GM12874 (cell line): ENCODE measurements around the gene ACD.
A peak's percentile ranks its signal among the peaks of the same experiment; 100 is the strongest.

Experiments
- TF ChIP-seq, protein P1 (sequence below): IDR thresholded peaks from 2 replicates; pipeline ENCODE4 v1.5.1; 2011; ENCODE audit warnings: low read depth, mild to moderate bottlenecking, control low read depth, low read length, moderate library complexity; ENCODE audit not compliant: insufficient read depth

ACD gene

DNA sequence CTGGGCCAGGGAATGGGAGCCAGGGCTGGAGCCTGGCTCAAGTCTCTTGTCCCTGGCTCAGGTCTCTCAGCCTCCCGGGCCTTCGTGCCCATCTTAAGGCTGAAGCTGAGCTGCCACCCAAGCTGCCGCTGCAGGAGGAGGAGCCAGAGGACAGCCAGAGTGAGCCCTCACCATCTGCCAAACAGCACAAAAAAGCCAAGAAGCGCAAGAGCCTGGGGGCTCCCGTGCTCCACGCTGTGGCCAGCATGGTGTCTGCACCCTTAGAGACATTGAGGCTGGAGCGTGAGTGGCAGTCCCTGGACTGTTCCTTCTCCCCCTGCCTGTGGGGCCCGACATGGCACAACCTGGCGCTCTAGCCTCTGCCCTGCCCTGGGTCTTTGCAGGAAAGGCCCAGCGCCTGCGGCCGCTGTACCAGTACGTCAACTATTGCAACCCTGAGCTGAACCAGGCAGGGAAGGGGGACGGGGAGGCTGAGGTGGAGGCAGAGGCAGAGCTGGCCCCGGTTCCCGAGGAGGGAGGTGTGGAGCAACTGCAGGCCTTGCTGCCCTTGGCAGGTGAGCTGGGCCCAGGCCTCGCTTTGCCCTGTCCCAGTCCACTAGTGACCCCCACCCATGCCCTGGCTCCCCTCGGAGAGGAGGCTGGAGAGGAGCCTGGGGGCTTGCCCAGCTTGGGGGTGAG lies 7.9 kb upstream of the ACD start:
- TF ChIP-seq, protein P1, sequence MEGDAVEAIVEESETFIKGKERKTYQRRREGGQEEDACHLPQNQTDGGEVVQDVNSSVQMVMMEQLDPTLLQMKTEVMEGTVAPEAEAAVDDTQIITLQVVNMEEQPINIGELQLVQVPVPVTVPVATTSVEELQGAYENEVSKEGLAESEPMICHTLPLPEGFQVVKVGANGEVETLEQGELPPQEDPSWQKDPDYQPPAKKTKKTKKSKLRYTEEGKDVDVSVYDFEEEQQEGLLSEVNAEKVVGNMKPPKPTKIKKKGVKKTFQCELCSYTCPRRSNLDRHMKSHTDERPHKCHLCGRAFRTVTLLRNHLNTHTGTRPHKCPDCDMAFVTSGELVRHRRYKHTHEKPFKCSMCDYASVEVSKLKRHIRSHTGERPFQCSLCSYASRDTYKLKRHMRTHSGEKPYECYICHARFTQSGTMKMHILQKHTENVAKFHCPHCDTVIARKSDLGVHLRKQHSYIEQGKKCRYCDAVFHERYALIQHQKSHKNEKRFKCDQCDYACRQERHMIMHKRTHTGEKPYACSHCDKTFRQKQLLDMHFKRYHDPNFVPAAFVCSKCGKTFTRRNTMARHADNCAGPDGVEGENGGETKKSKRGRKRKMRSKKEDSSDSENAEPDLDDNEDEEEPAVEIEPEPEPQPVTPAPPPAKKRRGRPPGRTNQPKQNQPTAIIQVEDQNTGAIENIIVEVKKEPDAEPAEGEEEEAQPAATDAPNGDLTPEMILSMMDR = peak; percentile 91

DNA sequence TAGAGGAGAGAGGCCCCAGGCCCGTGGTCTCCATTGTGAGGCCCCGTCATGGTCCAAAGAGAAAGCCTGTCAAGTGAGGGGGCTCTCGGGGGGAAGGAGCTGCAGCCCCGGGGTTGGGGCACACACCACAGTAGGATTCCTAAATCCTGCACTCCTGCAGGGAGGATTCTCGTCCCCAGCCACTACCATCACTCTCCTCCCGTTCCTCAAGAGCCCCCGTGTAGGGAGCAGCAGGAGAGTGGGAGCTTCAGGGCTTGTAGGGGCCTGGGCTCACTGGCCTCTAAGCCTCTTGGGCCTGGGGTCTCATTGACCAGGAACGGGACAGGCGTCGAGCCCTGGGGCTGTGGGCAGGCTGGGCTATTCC lies 7.4 kb upstream of the ACD start:
- TF ChIP-seq, protein P1 = no peak

DNA sequence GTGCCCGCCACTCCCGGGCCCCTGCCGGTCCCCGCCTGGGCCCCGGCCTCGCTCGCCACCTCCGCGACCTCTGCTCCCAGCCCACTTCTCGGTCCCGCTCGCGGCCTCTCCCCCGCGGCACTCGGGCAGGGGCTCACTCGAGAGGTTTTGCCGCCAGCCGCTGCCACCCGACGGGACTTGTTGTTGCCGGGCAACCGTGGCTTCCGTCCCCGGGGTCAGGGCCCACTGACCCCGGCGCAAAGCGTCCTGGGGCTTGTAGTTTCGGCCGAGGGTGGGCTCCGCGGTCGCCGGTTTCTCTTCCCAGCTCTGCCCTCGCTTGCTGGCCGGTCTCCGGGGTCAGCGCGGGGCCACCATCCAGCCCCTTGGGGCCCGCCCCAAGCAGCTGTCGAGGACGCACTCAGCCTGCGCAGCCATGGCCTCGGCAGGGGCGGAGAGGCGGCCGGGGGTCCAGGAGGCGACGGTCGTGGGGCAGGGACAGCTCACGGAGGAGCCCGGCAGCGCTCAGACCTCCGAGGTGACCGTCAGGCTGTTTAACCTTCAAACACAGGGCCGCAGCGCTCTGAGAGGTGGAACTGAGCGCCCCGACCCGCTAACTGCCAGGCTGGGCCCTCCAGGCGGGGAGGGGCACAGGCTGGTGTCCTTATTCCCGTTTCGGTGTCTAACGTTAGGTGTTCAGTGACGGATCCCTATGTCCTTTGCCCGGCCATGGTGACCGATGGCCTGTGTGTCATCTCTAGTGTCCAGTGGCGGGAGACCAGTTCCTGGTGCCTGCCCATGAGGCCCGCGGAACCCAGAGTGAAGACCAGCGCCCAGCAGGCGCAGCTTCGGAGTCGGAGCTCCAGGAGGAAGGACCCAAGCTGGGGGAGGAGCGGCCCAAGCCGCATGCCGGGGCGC lies 6.7 kb upstream of the ACD start, which contains the start of the genes C16orf86 and ENKD1:
Gene C16orf86, plus strand, starts transcription at position 256 of the 894 bp plus-strand sequence. Its CDS starts 157 bp downstream, at position 413.
Gene ENKD1, minus strand, starts transcription at position 192 of the 894 bp plus-strand sequence. CDS start 308 bp downstream, outside the sequence.
- TF ChIP-seq, protein P1 = no peak

DNA sequence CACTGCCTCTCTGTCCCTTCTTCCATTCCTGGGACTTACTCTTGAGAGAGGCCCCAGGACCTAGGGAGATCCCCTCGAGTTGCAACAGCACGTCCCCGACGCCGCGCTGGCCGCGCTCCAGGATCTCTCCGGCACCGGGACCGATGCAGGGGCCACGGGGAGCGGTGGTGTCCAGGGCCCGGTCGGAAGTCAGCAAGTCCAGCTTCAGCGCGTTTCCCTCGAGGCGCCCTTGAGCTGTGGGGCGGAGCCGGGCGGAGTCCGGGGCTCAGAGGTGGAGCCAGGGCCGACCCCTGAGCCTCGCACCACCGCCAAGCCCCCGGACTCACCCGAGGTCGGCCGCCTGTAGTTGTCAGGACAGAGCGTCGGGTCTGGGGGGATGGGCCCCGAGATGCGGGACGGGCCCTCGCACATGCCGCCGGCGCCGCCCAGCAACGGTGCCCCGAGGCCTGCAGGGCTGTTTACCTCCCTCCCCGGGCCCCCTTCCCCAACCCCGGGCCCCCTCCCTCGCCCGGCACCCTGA lies 6.0 kb upstream of the ACD start:
- TF ChIP-seq, protein P1 = no peak

DNA sequence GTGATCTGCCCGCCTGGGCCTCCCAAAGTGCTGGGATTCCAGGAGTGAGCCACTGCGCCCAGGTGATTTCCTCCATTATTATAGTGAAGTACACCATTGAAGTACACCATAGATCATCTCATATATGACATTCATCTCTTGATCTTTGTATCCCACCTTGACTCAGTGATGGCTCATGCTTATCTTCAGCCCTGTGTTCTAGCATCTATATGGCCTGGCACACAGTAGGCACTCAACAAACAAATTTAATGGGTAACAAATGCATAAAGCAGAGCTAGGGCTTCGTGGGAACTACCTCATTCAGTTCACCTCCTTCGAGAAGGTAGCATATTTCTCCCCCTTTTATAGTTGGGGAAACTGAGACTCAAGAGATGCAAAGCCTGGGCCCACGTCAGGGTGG lies 5.5 kb upstream of the ACD start:
- TF ChIP-seq, protein P1 = no peak

DNA sequence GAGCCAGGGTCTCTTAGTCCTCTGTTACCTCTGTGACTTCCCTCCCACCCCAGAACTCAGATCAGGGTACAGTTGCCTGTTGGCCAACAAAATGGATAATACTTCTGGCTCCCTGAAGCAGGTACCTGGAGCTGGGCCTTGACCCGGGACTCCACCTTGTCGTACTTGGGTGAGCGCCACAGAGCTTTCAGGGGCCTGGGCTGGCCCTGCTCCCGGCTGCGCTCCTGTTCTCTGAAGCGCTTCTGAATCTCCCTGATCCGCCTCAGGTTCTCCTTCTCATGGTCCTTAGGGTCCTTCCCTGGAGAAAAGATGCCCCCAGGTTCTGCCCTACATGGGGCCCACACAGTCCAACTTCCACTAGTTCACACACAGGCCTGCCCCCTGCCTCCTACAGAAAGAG lies 4.8 kb upstream of the ACD start:
- TF ChIP-seq, protein P1 = no peak

DNA sequence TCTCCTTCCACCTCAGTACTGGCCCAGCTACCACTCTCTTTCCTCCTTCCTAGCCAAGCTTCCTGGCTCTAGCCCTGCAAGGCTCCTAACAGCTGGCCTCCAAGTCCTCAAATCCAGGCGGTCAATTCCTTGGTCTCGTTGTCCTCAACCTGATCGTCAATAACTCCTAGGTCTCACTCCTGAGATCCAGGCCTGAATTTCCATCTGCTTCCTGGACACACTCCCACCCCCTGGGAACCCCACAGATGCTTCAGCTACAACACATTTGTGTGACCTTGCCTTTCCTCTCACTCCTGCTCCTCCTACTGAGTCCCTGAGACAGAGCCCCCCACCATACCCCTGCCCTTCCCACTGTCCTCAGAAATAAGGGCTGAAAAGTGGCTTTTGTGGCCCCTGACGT lies 4.2 kb upstream of the ACD start:
- TF ChIP-seq, protein P1 = no peak
